Trophoblast cell (in vitro differentiated cells and primary cell): ENCODE results near the gene CTXN1.
"Not testable (repeated sequence)": the region's sequence is repeated elsewhere in the genome, so short reads cannot be mapped to it uniquely, and the experiment has no call there.

ENCODE experiments used
- DNase-seq, 2 donors: peaks; one replicate each; pipeline ENCODE4 v3.0.0-alpha.2; 2016
- H2AFZ ChIP-seq: 2 replicates; pipeline ENCODE4 v1.6.1; 2013; ENCODE audit warnings: low read length, moderate library complexity, mild to moderate bottlenecking; ENCODE audit not compliant: insufficient read depth, poor library complexity
- H2AK5ac ChIP-seq: 2 replicates; pipeline ENCODE4 v1.6.1; 2013; ENCODE audit warnings: mild to moderate bottlenecking, low read length
- H2BK120ac ChIP-seq: 2 replicates; pipeline ENCODE4 v1.6.1; 2013; ENCODE audit warnings: low read length, mild to moderate bottlenecking, moderate library complexity; ENCODE audit not compliant: insufficient read depth, poor library complexity
- H2BK12ac ChIP-seq: 2 replicates; pipeline ENCODE4 v1.6.1; 2013; ENCODE audit warnings: mild to moderate bottlenecking, low read length, moderate library complexity
- H2BK5ac ChIP-seq: 2 replicates; pipeline ENCODE4 v1.6.1; 2013; ENCODE audit warnings: low read length, low read depth, moderate library complexity, mild to moderate bottlenecking; ENCODE audit not compliant: poor library complexity
- H3K14ac ChIP-seq: 2 replicates; pipeline ENCODE4 v1.6.1; 2013; ENCODE audit warnings: mild to moderate bottlenecking, low read length
- H3K18ac ChIP-seq: 2 replicates; pipeline ENCODE4 v1.6.1; 2013; ENCODE audit warnings: mild to moderate bottlenecking, low read length
- H3K23ac ChIP-seq: 2 replicates; pipeline ENCODE4 v1.6.1; 2013; ENCODE audit warnings: low read length
- H3K27ac ChIP-seq: 2 replicates; pipeline ENCODE4 v1.5.1; 2013; ENCODE audit warnings: low read depth, mild to moderate bottlenecking, inconsistent platforms, low read length, moderate library complexity
- H3K27me3 ChIP-seq: 2 replicates; pipeline ENCODE4 v1.6.1; 2013; ENCODE audit warnings: inconsistent platforms, mild to moderate bottlenecking, low read length, moderate library complexity; ENCODE audit not compliant: insufficient read depth
- H3K36me3 ChIP-seq, 2 experiments: 1 replicate in 1 of 2; 2 replicates in 1 of 2; pipeline ENCODE4 v1.6.1; 2013; ENCODE audit warnings: low read length in 2 of 2, mild to moderate bottlenecking in 2 of 2, moderate library complexity in 1 of 2; ENCODE audit not compliant: insufficient read depth in 2 of 2, control insufficient read depth in 1 of 2
- H3K4ac ChIP-seq: 2 replicates; pipeline ENCODE4 v1.6.1; 2013; ENCODE audit warnings: low read depth, mild to moderate bottlenecking, low read length, moderate library complexity
- H3K4me1 ChIP-seq, 2 experiments: 1 replicate in 1 of 2; 2 replicates in 1 of 2; pipeline ENCODE4 v1.6.1; 2013; ENCODE audit warnings: low read length in 2 of 2, mild to moderate bottlenecking in 2 of 2, moderate library complexity in 1 of 2; ENCODE audit not compliant: insufficient read depth in 2 of 2, control insufficient read depth in 1 of 2
- H3K4me2 ChIP-seq: 2 replicates; pipeline ENCODE4 v1.6.1; 2013; ENCODE audit warnings: inconsistent platforms, mild to moderate bottlenecking, low read length, moderate library complexity
- H3K4me3 ChIP-seq: 2 replicates; pipeline ENCODE4 v1.5.1; 2013; ENCODE audit warnings: mild to moderate bottlenecking, low read depth, low read length, inconsistent platforms
- H3K79me1 ChIP-seq: one replicate; pipeline ENCODE4 v1.6.1; 2013; ENCODE audit warnings: low read length
- H3K79me2 ChIP-seq: 2 replicates; pipeline ENCODE4 v1.6.1; 2013; ENCODE audit warnings: low read length, mild to moderate bottlenecking; ENCODE audit not compliant: control insufficient read depth, insufficient read depth, poor library complexity
- H3K9ac ChIP-seq: 2 replicates; pipeline ENCODE4 v1.6.1; 2013; ENCODE audit warnings: mild to moderate bottlenecking, low read length
- H3K9me3 ChIP-seq: 2 replicates; pipeline ENCODE4 v1.6.1; 2013; ENCODE audit warnings: low read depth, mild to moderate bottlenecking, control low read depth, inconsistent platforms, low read length; ENCODE audit not compliant: insufficient read depth
- H4K12ac ChIP-seq: 2 replicates; pipeline ENCODE4 v1.6.1; 2013; ENCODE audit warnings: low read depth, mild to moderate bottlenecking, low read length, moderate library complexity
- H4K8ac ChIP-seq: 2 replicates; pipeline ENCODE4 v1.6.1; 2013; ENCODE audit warnings: low read depth, mild to moderate bottlenecking, low read length, moderate library complexity
- H4K91ac ChIP-seq: one replicate; pipeline ENCODE4 v1.6.1; 2013; ENCODE audit warnings: low read depth, mild to moderate bottlenecking, low read length, moderate library complexity
- WGBS: extraction: QIAGEN DNeasy Blood & Tissue Kit; methylation state at CpG from one replicate; pipeline ENCODE4 v1.1.7; 2013; ENCODE audit warnings: missing lambda C conversion rate; ENCODE audit not compliant: insufficient read length, insufficient coverage; ENCODE audit errors: extremely low coverage; 5-methylcytosine and 5-hydroxymethylcytosine counted together

CTXN1 gene

DNA sequence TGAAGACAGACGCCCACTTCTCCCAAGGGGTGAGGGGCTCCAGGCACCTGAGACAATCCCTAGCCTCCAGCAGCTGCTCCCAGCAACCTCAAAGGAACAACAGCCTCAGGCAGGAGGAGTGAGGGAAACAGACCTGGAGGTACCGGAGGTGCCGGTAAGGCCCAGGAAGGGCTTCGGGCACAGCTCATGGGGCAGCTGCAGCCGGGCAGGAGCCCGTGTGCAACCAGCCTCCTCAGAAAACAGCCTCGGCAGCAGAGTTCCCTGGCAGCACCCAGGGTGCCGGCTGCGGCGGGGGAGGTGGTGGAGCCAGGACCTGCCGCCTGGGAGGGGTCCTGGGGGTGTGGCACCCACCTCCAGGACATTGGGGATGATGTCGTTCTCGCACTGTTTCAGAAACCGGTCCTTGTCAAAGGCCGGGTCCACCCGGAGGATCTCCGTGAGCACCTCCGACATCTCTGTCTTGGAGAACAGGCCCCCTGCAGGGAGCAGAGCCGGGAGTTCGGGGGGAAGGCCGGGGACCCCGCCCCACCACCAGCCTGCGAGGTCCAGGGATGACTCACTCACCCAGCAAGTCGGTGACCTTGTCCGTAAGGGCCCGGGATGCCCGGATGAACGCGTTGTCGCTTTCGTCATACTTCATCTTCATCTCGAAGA lies 6.5 kb upstream of the CTXN1 start:
- Histone ChIP-seq H3K9ac (no peak overlapping the region), H4K12ac (no peak overlapping the region), H2BK5ac (no peak overlapping the region), H3K27ac (no peak overlapping the region), H3K4me2 (no peak overlapping the region), H3K4me3 (no peak overlapping the region), H2AFZ (no peak overlapping the region), H3K9me3 (no peaks in the 10 kb centered on the region), H3K4ac (no peak overlapping the region), H3K79me1 (no peaks in the 10 kb centered on the region), H4K8ac (no peak overlapping the region), H4K91ac (no peak overlapping the region), H3K27me3 (no peaks in the 10 kb centered on the region), H3K36me3 (peaks cover 64 to 69% of the 10 kb centered on the region in 2 experiments), H3K79me2 (no peaks in the 10 kb centered on the region), H2BK12ac (no peak overlapping the region), H3K23ac (no peak overlapping the region), H3K4me1 (peaks cover 5 to 7% of the 10 kb centered on the region in 2 experiments), H3K18ac (no peak overlapping the region), H2AK5ac (no peak overlapping the region), H2BK120ac (no peak overlapping the region), H3K14ac (no peak overlapping the region)
- WGBS = no CpG with 5 or more reads among the region's 32 CpGs
- DNase-seq = no peak

DNA sequence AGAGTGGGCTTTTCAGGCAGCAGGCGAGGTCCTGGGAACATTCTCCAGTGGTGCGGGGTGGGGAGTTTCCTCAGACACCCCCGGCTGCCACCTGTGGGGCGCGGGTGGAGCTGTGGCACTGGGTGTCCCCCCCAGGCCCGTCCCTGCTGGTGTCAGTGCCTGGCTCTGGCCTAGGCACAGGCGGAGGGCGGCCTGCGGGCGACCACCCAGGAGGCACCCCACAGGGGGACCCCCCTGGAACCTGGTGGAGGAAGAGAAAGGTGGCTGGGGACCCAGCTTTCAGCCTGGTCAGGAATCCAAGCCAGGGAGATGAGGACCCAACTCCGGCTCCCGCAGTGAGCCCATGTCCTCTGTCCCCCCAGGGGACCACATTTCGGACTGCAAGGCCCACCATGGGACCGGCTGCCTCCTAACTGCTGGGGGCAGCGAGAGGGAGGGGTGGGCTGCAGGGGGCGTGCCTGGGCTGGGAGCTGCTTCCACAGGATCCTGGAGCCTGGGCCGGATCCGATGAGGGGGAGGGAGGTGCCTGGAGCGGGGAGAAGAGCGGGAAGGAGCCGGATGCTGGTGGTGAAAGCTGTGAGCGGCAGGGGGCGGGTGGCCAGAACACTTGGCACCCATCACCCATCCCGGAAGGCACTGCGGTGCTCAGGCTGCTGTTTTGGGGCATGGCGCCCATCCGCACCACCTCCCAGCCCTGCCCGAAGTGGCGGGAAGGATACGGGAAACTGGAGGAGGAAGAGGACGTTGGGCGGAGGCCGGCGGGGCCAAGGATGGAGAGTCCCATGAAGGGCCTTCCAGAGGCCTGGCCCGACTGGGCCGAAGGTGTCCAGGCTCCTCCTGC lies 5.5 kb upstream of the CTXN1 start:
- no CpG with 5 or more reads among the region's 36 CpGs for WGBS
- no peak overlapping the region for H2AK5ac ChIP-seq
- no peaks in the 10 kb centered on the region for H3K79me1 ChIP-seq
- H2BK120ac ChIP-seq = no peak overlapping the region
- DNase-seq = no peak
- no peak overlapping the region for H3K4me2 ChIP-seq
- no peak overlapping the region for H4K8ac ChIP-seq
- H2AFZ ChIP-seq = no peak overlapping the region
- no peaks in the 10 kb centered on the region for H3K9me3 ChIP-seq
- no peak overlapping the region for H4K12ac ChIP-seq
- H2BK12ac ChIP-seq = no peak overlapping the region
- no peak overlapping the region for H3K9ac ChIP-seq
- peaks cover 5 to 8% of the 10 kb centered on the region in 2 experiments for H3K4me1 ChIP-seq
- H3K79me2 ChIP-seq = no peaks in the 10 kb centered on the region
- H3K27ac ChIP-seq = no peak overlapping the region
- H3K14ac ChIP-seq = no peak overlapping the region
- no peak overlapping the region for H4K91ac ChIP-seq
- H3K18ac ChIP-seq = no peak overlapping the region
- no peak overlapping the region for H3K4ac ChIP-seq
- peaks cover 59 to 65% of the 10 kb centered on the region in 2 experiments for H3K36me3 ChIP-seq
- H3K27me3 ChIP-seq = no peaks in the 10 kb centered on the region
- H2BK5ac ChIP-seq = no peak overlapping the region
- no peak overlapping the region for H3K4me3 ChIP-seq
- no peak overlapping the region for H3K23ac ChIP-seq

DNA sequence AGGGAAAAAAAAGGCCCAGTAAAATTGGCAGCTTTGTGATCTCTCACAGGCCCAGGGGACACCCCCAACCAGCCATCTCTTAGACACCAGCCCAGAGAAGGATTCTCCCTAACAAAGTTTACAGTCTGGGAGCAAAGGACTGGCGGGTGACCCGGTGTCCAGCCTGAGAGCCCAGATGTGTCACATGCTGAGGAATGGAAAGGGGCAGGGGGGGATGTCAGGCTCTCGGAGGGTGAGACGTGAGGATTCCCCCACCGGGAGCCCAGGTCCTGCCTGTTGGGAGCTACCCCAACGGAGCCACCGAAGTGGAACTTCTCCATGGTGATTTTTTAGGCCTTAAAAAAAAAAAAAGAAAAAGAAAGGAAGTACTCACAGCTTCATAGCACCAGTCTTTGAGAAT lies 4.8 kb upstream of the CTXN1 start:
- Histone ChIP-seq H3K27me3 (no peaks in the 10 kb centered on the region), H2AK5ac (no peak overlapping the region), H2BK120ac (no peak overlapping the region), H2AFZ (no peak overlapping the region), H3K9me3 (no peaks in the 10 kb centered on the region), H2BK5ac (no peak overlapping the region), H3K23ac (no peak overlapping the region), H4K91ac (no peak overlapping the region), H3K79me2 (no peaks in the 10 kb centered on the region), H3K14ac (no peak overlapping the region), H3K27ac (no peak overlapping the region), H4K8ac (no peak overlapping the region), H3K4me1 (peaks cover 8 to 11% of the 10 kb centered on the region in 2 experiments), H3K79me1 (peaks cover 2% of the 10 kb centered on the region), H3K4me3 (no peak overlapping the region), H3K18ac (no peak overlapping the region), H3K36me3 (peaks cover 55 to 59% of the 10 kb centered on the region in 2 experiments), H4K12ac (no peak overlapping the region), H3K4ac (no peak overlapping the region), H3K9ac (no peak overlapping the region), H3K4me2 (no peak overlapping the region), H2BK12ac (no peak overlapping the region)
- no peak for DNase-seq
- no CpG with 5 or more reads among the region's 7 CpGs for WGBS

DNA sequence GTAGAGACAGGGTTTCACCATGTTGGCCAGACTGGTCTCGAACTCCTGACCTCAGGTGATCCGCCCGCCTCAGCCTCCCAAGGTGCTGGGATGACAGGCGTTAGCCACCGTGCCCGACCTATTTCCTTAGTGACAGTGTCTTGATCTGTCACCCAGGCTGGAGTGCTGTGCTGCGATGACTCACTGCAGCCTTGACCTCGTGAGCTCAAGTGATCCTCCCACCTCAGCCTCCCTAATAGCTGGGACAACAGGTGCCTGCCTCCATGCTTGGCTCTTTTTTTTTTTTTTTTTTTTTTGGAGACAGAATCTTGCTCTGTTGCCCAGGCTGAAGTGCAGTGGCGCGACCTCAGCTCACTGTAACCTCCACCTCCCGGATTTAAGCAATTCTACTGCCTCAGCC lies 4.1 kb upstream of the CTXN1 start:
- not testable (repeated sequence) for H3K4me3 ChIP-seq, H2BK5ac ChIP-seq, H2BK12ac ChIP-seq, H2AFZ ChIP-seq, H3K27me3 ChIP-seq, H4K12ac ChIP-seq, H3K27ac ChIP-seq, H3K4me2 ChIP-seq, H3K14ac ChIP-seq, H3K18ac ChIP-seq, H2AK5ac ChIP-seq, H3K4ac ChIP-seq, H3K79me2 ChIP-seq, H3K79me1 ChIP-seq, H4K91ac ChIP-seq, H4K8ac ChIP-seq, H3K9ac ChIP-seq, H3K9me3 ChIP-seq, H2BK120ac ChIP-seq, H3K23ac ChIP-seq
- Histone ChIP-seq H3K4me1 (peaks cover 8 to 11% of the 10 kb centered on the region in 2 experiments), H3K36me3 (peaks cover 49 to 53% of the 10 kb centered on the region in 2 experiments)
- no CpG with 5 or more reads among the region's 11 CpGs for WGBS
- DNase-seq = peak; percentile 64 to 70
